H1 (cell line): Measurements from ENCODE around the gene GPBP1. TPM values are rescaled to one million over a fixed set of nuclear protein-coding genes. Genes with fewer than 3 reads are reported as not detected.
A peak's percentile ranks its signal among the peaks of the same experiment; 100 is the strongest.

Source experiments
- CTCF ChIA-PET: fragments of 300-600 bp; sonication (Branson Sonifier 250); formaldehyde crosslinking; loops from one replicate; lab custom pipeline; 2021; ENCODE audit not compliant: partially characterized antibody; lab: Charles Lee
- POLR2A ChIA-PET: fragments of 300-600 bp; sonication (Branson Sonifier 250); formaldehyde crosslinking; loops from one replicate; lab custom pipeline; 2021; ENCODE audit warnings: inconsistent platforms; ENCODE audit not compliant: partially characterized antibody; lab: Charles Lee
- DNase-seq, 2 experiments: peaks; one replicate each; pipeline versions ENCODE4 v3.0.0 to v3.0.0-alpha.2; 2010 to 2022; ENCODE audit warnings: low spot score in 2 of 2, low read depth in 1 of 2, mixed read lengths in 1 of 2
- FAIRE-seq: peaks from 2 replicates; lab custom pipeline; 2011; peaks lifted over from hg19 to GRCh38; lab: Jason Lieb, UNC
- H2AFZ ChIP-seq: 2 replicates; pipeline ENCODE4 v1.8.1; 2012; ENCODE audit warnings: low read length, inconsistent platforms
- H2AK5ac ChIP-seq: 2 replicates; pipeline ENCODE4 v1.6.1; 2013; ENCODE audit warnings: low read depth, low read length
- H2BK120ac ChIP-seq: replicated peaks from 2 replicates; pipeline ENCODE3; 2013; ENCODE audit warnings: low read depth, low read length, inconsistent platforms
- H2BK12ac ChIP-seq: 2 replicates; pipeline ENCODE4 v1.6.1; 2013; ENCODE audit warnings: low read depth, low read length
- H2BK15ac ChIP-seq: 2 replicates; pipeline ENCODE4 v1.6.1; 2013; ENCODE audit warnings: low read length
- H2BK20ac ChIP-seq: 2 replicates; pipeline ENCODE4 v1.6.1; 2013; ENCODE audit warnings: low read length
- H2BK5ac ChIP-seq: 2 replicates; pipeline ENCODE4 v1.6.1; 2013; ENCODE audit warnings: low read depth, low read length
- H3K14ac ChIP-seq: 2 replicates; pipeline ENCODE4 v1.6.1; 2013; ENCODE audit warnings: inconsistent platforms; ENCODE audit not compliant: insufficient read length
- H3K18ac ChIP-seq: 2 replicates; pipeline ENCODE4 v1.6.1; 2013; ENCODE audit warnings: low read length; ENCODE audit errors: extremely low read depth
- H3K23ac ChIP-seq: 2 replicates; pipeline ENCODE4 v1.6.1; 2013; ENCODE audit warnings: inconsistent platforms; ENCODE audit not compliant: insufficient read length
- H3K23me2 ChIP-seq: 2 replicates; pipeline ENCODE4 v1.6.1; 2013; ENCODE audit warnings: low read depth, low read length
- H3K27ac ChIP-seq: 2 replicates; pipeline ENCODE4 v1.6.1; 2011; ENCODE audit warnings: low read depth, low read length, inconsistent platforms
- H3K27me3 ChIP-seq, 4 experiments: replicated peaks in 1 of 4; 1 replicate in 1 of 4; 2 replicates in 3 of 4; pipeline versions ENCODE4 v1.6.1 to v1.8.1; 2011 to 2013; ENCODE audit warnings: low read length in 3 of 4, mild to moderate bottlenecking in 3 of 4, inconsistent platforms in 2 of 4, mixed read lengths in 2 of 4, moderate library complexity in 1 of 4; ENCODE audit not compliant: control insufficient read depth in 3 of 4, insufficient read depth in 3 of 4; ENCODE audit errors: extremely low read depth in 1 of 4
- H3K36me3 ChIP-seq, 4 experiments: 2 replicates each; pipeline versions ENCODE4 v1.6.1 to v1.8.1; 2011 to 2013; ENCODE audit warnings: mild to moderate bottlenecking in 4 of 4, low read length in 3 of 4, moderate library complexity in 2 of 4, control low read depth in 1 of 4, inconsistent platforms in 1 of 4; ENCODE audit not compliant: insufficient read depth in 4 of 4, control insufficient read depth in 2 of 4
- H3K4ac ChIP-seq: replicated peaks from 2 replicates; pipeline ENCODE3; 2013; ENCODE audit warnings: low read length, low read depth, mixed read lengths, inconsistent platforms; ENCODE audit not compliant: insufficient read length
- H3K4me1 ChIP-seq, 4 experiments: replicated peaks in 1 of 4; 1 replicate in 1 of 4; 2 replicates in 3 of 4; pipeline versions ENCODE4 v1.6.1 to v1.8.1; 2011 to 2013; ENCODE audit warnings: low read length in 3 of 4, inconsistent platforms in 2 of 4, mixed read lengths in 1 of 4; ENCODE audit not compliant: insufficient read depth in 4 of 4, control insufficient read depth in 3 of 4
- H3K4me2 ChIP-seq, 2 experiments: 2 replicates each; pipeline versions ENCODE4 v1.6.1 to v1.8.1; 2011 to 2013; ENCODE audit warnings: low read depth in 2 of 2, low read length in 2 of 2, control low read depth in 1 of 2, inconsistent platforms in 1 of 2, mild to moderate bottlenecking in 1 of 2; ENCODE audit not compliant: insufficient read depth in 1 of 2
- H3K4me3 ChIP-seq, 4 experiments: fragments of 200-600, 300-600 bp in 1 of 4; sonication (generic), shearing (Covaris generic), sonication (Bioruptor Twin) in 1 of 4; 2 replicates each; pipeline versions ENCODE4 v1.5.1 to v1.8.1; 2011 to 2016; ENCODE audit warnings: low read length in 4 of 4, low read depth in 3 of 4, control low read depth in 2 of 4, inconsistent platforms in 2 of 4, mild to moderate bottlenecking in 2 of 4, mixed read lengths in 1 of 4, moderate library complexity in 1 of 4; ENCODE audit not compliant: insufficient read depth in 2 of 4; ENCODE audit errors: extremely low read depth in 1 of 4
- H3K56ac ChIP-seq: replicated peaks from 2 replicates; pipeline ENCODE3; 2013; ENCODE audit warnings: low read depth, mild to moderate bottlenecking, mixed read lengths, low read length, inconsistent platforms; ENCODE audit not compliant: insufficient read length
- H3K79me1 ChIP-seq: 2 replicates; pipeline ENCODE4 v1.6.1; 2013; ENCODE audit warnings: low read depth, low read length, control low read depth
- H3K79me2 ChIP-seq, 2 experiments: 2 replicates each; pipeline versions ENCODE4 v1.6.1 to v1.8.1; 2012 to 2013; ENCODE audit warnings: low read length in 2 of 2, mild to moderate bottlenecking in 2 of 2, inconsistent platforms in 1 of 2; ENCODE audit not compliant: insufficient read depth in 2 of 2, control insufficient read depth in 1 of 2
- H3K9ac ChIP-seq, 4 experiments: replicated peaks in 1 of 4; 1 replicate in 1 of 4; 2 replicates in 3 of 4; pipeline versions ENCODE4 v1.6.1 to v1.8.1; 2011 to 2013; ENCODE audit warnings: low read depth in 3 of 4, low read length in 3 of 4, control low read depth in 2 of 4, mild to moderate bottlenecking in 2 of 4, moderate library complexity in 2 of 4, inconsistent platforms in 1 of 4; ENCODE audit errors: extremely low read depth in 1 of 4
- H3K9me3 ChIP-seq, 2 experiments: 2 replicates each; pipeline versions ENCODE4 v1.6.1 to v1.8.1; 2012 to 2013; ENCODE audit warnings: mild to moderate bottlenecking in 2 of 2, moderate library complexity in 2 of 2, control low read depth in 1 of 2, inconsistent platforms in 1 of 2, low read depth in 1 of 2, low read length in 1 of 2, mixed read lengths in 1 of 2; ENCODE audit not compliant: insufficient read depth in 2 of 2
- H4K20me1 ChIP-seq, 2 experiments: replicated peaks in 1 of 2; 2 replicates each; pipeline versions ENCODE3 to v1.8.1; 2011 to 2013; ENCODE audit warnings: inconsistent platforms in 2 of 2, low read length in 2 of 2, mild to moderate bottlenecking in 1 of 2; ENCODE audit not compliant: insufficient read depth in 2 of 2, control insufficient read depth in 1 of 2
- H4K5ac ChIP-seq: 2 replicates; pipeline ENCODE4 v1.6.1; 2013; ENCODE audit warnings: low read length, low read depth, mixed read lengths, inconsistent platforms; ENCODE audit not compliant: insufficient read length
- H4K8ac ChIP-seq: 2 replicates; pipeline ENCODE4 v1.8.0; 2013; ENCODE audit warnings: mild to moderate bottlenecking, moderate library complexity, low read length, inconsistent platforms; ENCODE audit not compliant: insufficient read depth; ENCODE audit errors: extremely low read depth
- H4K91ac ChIP-seq: replicated peaks from 2 replicates; pipeline ENCODE3; 2013; ENCODE audit warnings: low read length, mixed read lengths, inconsistent platforms; ENCODE audit not compliant: insufficient read length
- BACH1 ChIP-seq: IDR thresholded peaks from 2 replicates; pipeline ENCODE4 v1.6.1; 2012; ENCODE audit warnings: low read length, improper control_type of control experiment
- BCL11A ChIP-seq, 2 experiments: IDR thresholded peaks; one replicate each; pipeline ENCODE4 v1.6.1; 2011; ENCODE audit warnings: low read depth in 2 of 2, low read length in 2 of 2, mild to moderate bottlenecking in 2 of 2
- CHD2 ChIP-seq: IDR thresholded peaks from 2 replicates; pipeline ENCODE4 v1.6.1; 2012; ENCODE audit warnings: low read length, improper control_type of control experiment
- CTBP2 ChIP-seq: IDR thresholded peaks from 2 replicates; pipeline ENCODE4 v1.7.0; 2011; ENCODE audit warnings: borderline replicate concordance, mild to moderate bottlenecking, moderate library complexity, mixed read lengths, low read length; ENCODE audit not compliant: insufficient read depth, insufficient read length
- CTCF ChIP-seq, 3 experiments: IDR thresholded peaks; 1 replicate in 2 of 3; 2 replicates in 1 of 3; pipeline versions ENCODE4 v1.5.1 to v1.6.1; 2011; ENCODE audit warnings: low read length in 3 of 3, mild to moderate bottlenecking in 3 of 3, inconsistent platforms in 2 of 3, low read depth in 1 of 3, moderate library complexity in 1 of 3; ENCODE audit not compliant: insufficient read depth in 1 of 3; ENCODE audit errors: control extremely low read depth in 1 of 3
- HDAC2 ChIP-seq, 2 experiments: fragments of 300-600 bp in 1 of 2; sonication (generic) in 1 of 2; IDR thresholded peaks; 2 replicates each; pipeline ENCODE4 v1.6.1; 2011 to 2012; ENCODE audit warnings: low read depth in 2 of 2, low read length in 2 of 2, mild to moderate bottlenecking in 2 of 2, moderate library complexity in 2 of 2, borderline replicate concordance in 1 of 2, inconsistent platforms in 1 of 2
- HDAC6 ChIP-seq: IDR thresholded peaks from one replicate; pipeline ENCODE4 v1.7.1; 2012; ENCODE audit warnings: low read depth, mild to moderate bottlenecking, inconsistent platforms, low read length, moderate library complexity
- KDM5A ChIP-seq: fragments of 200-600 bp; IDR thresholded peaks from 2 replicates; pipeline ENCODE4 v1.7.1; 2012; ENCODE audit warnings: mild to moderate bottlenecking, low read length, inconsistent platforms, mixed read lengths
- RAD21 ChIP-seq, 2 experiments: IDR thresholded peaks in 1 of 2; conservative IDR thresholded peaks in 1 of 2; 2 replicates each; pipeline ENCODE4 v1.6.1; 2011; ENCODE audit warnings: low read depth in 2 of 2, low read length in 2 of 2, improper control_type of control experiment in 1 of 2, inconsistent platforms in 1 of 2, mild to moderate bottlenecking in 1 of 2, moderate library complexity in 1 of 2
- RXRA ChIP-seq: IDR thresholded peaks from 2 replicates; pipeline ENCODE4 v1.6.1; 2011; ENCODE audit warnings: low read depth, mild to moderate bottlenecking, low read length, moderate library complexity; ENCODE audit not compliant: insufficient read depth
- WGBS, 2 experiments: shearing (Covaris generic) in 1 of 2; methylation state at CpG; one replicate each; pipeline versions ENCODE4 v1.1.6 to v1.1.7; 2013 to 2015; ENCODE audit warnings: low lambda C conversion rate in 2 of 2, mixed read lengths in 2 of 2, inconsistent platforms in 1 of 2, low coverage in 1 of 2, missing lambda C conversion rate in 1 of 2; ENCODE audit not compliant: insufficient replicate concordance in 2 of 2, insufficient coverage in 1 of 2, insufficient read length in 1 of 2; ENCODE audit errors: extremely low coverage in 1 of 2, missing lambda C conversion rate in 1 of 2; 5-methylcytosine and 5-hydroxymethylcytosine counted together
- polyA plus RNA-seq, 7 experiments: library from polyadenylated mRNA; depleted of rRNA in 3 of 7; stranded (reverse) in 5 of 7; unstranded in 2 of 7; fragments of >200 nt in 5 of 7; fragments of 200-250 nt in 2 of 7; gene quantifications; 1 replicate in 5 of 7; 2 replicates in 1 of 7; 4 replicates in 1 of 7; pipeline versions ENCODE4 v1.2.1 to v1.2.3, GENCODE V29; 2011 to 2013; ENCODE audit warnings: missing spikeins in 2 of 7, mixed read lengths in 2 of 7
- total RNA-seq: library from RNA; stranded (reverse); fragmentation: NEBNext Ultra II Directional; extraction: Animal tissue kit (Norgen Biotek cat#: 25700); gene quantifications from 2 replicates; pipeline ENCODE4 v1.2.1, GENCODE V29; 2021

Gene GPBP1
- total and polyA plus RNA-seq, 2 of the 8 experiments (the other 6 are each of a cell fraction or from before 2014, with no cell fraction given): 29.2 to 108 TPM

- Histone ChIP-seq H3K23me2 (no peaks in the 10 kb centered on the region), H3K27me3 (no peaks in the 10 kb centered on the region), H2BK12ac (no peak overlapping the region), H3K56ac (no peak overlapping the region), H3K79me2 (no peaks in the 10 kb centered on the region), H3K4me3 (no peak overlapping the region), H2BK20ac (no peak overlapping the region), H3K4me1 (peaks cover 0 to 6% (median 3%) of the 10 kb centered on the region in 4 experiments; a peak in 3 of 7 replicates), H2BK5ac (peak overlapping the region; percentile 18; the same call in 1 of the 2 replicates), H4K20me1 (no peaks in the 10 kb centered on the region), H3K23ac (no peak overlapping the region), H2AK5ac (no peak overlapping the region), H2BK15ac (no peak overlapping the region; the same call in 1 of the 2 replicates), H2AFZ (peak overlapping the region; percentile 99), H3K4ac (no peak overlapping the region), H2BK120ac (no peak overlapping the region), H3K36me3 (no peaks in the 10 kb centered on the region), H3K27ac (no peak overlapping the region), H4K5ac (no peak overlapping the region), H3K14ac (no peak overlapping the region), H3K9ac (peak overlapping the region in 1 of 4 experiments; percentile 27; a peak in 1 of 7 replicates), H3K79me1 (no peaks in the 10 kb centered on the region), H3K18ac (no peak overlapping the region), H3K4me2 (no peak overlapping the region), H3K9me3 (no peaks in the 10 kb centered on the region), H4K91ac (no peak overlapping the region), H4K8ac (no peak overlapping the region)
- WGBS, 2 experiments: 59% methylated on average over 15 of the region's 15 CpGs; no CpG with 5 or more reads in 1 of the 2 experiments
- ChIA-PET CTCF (interaction anchor here (0.6 to 3.7 kb wide), 24 partner anchors 12 to 1168 kb away, joined by 3 to 25 read pairs (median 6); no protein-coding TSS in a partner anchor), POLR2A (no interaction called here)
- DNase-seq: no peak
- FAIRE-seq: peak; percentile 36
- no peak for TF ChIP-seq CHD2
- TF ChIP-seq CTBP2: no peak
- no peak for TF ChIP-seq HDAC6
- peak; percentile 77 to 78 for TF ChIP-seq RAD21 (IDR thresholded peaks at IDR 0.05 in 1 of 2, conservative IDR thresholded peaks at IDR 0.05 in 1 of 2; ENCODE audit: low read depth in 2 of 2, low read length in 2 of 2)
- no peak for TF ChIP-seq BCL11A (IDR thresholded peaks at IDR 0.05; ENCODE audit: low read depth in 2 of 2, low read length in 2 of 2)
- TF ChIP-seq KDM5A: no peak
- TF ChIP-seq RXRA: no peak
- no peak for TF ChIP-seq HDAC2 (IDR thresholded peaks at IDR 0.05; ENCODE audit: borderline replicate concordance in 1 of 2, low read depth in 2 of 2, low read length in 2 of 2)
- no peak for TF ChIP-seq BACH1
- TF ChIP-seq CTCF (IDR thresholded peaks at IDR 0.05; ENCODE audit: control extremely low read depth in 1 of 3, insufficient read depth in 1 of 3, low read depth in 1 of 3, low read length in 3 of 3): peak in 2 of 3 experiments; percentile 48 to 49; a peak in 3 of 4 replicates
These were observed 125.2 kb downstream of the GPBP1 start for GRCh38 chr5:57298985-57299491.
